Mesendoderm (in vitro differentiated cells): ENCODE results near the gene NOP53.

Experiments
- DNase-seq: peaks from one replicate; pipeline ENCODE4 v3.0.0; 2013
- H2AK5ac ChIP-seq: 2 replicates; pipeline ENCODE4 v1.6.1; 2013; ENCODE audit warnings: low read length, inconsistent platforms
- H2BK120ac ChIP-seq: 2 replicates; pipeline ENCODE4 v1.6.1; 2013; ENCODE audit warnings: low read depth, mild to moderate bottlenecking, low read length, moderate library complexity, mixed read lengths
- H2BK15ac ChIP-seq: replicated peaks from 2 replicates; pipeline ENCODE4 v1.6.1; 2013; ENCODE audit warnings: low read depth, mild to moderate bottlenecking, moderate library complexity
- H2BK5ac ChIP-seq: 2 replicates; pipeline ENCODE4 v1.6.1; 2013; ENCODE audit warnings: low read length, inconsistent platforms
- H3K18ac ChIP-seq: 2 replicates; pipeline ENCODE4 v1.6.1; 2013; ENCODE audit warnings: mild to moderate bottlenecking, low read length, mixed read lengths
- H3K23ac ChIP-seq: one replicate; pipeline ENCODE4 v1.6.1; 2013; ENCODE audit warnings: low read length
- H3K27ac ChIP-seq: 2 replicates; pipeline ENCODE4 v1.5.1; 2013; ENCODE audit warnings: low read depth, mild to moderate bottlenecking, inconsistent platforms, low read length, moderate library complexity
- H3K27me3 ChIP-seq: 2 replicates; pipeline ENCODE4 v1.6.1; 2013; ENCODE audit warnings: low read length, control low read depth, mild to moderate bottlenecking, inconsistent platforms; ENCODE audit not compliant: insufficient read depth, poor library complexity
- H3K36me3 ChIP-seq: 2 replicates; pipeline ENCODE4 v1.6.1; 2013; ENCODE audit warnings: low read length, inconsistent platforms; ENCODE audit not compliant: control insufficient read depth, insufficient read depth
- H3K4ac ChIP-seq: one replicate; pipeline ENCODE4 v1.6.1; 2013; ENCODE audit warnings: low read depth, mild to moderate bottlenecking, low read length, moderate library complexity
- H3K4me1 ChIP-seq: 2 replicates; pipeline ENCODE4 v1.6.1; 2013; ENCODE audit warnings: low read depth, low read length, inconsistent platforms; ENCODE audit not compliant: control insufficient read depth
- H3K4me2 ChIP-seq: 2 replicates; pipeline ENCODE4 v1.6.1; 2013; ENCODE audit warnings: low read length
- H3K4me3 ChIP-seq: 2 replicates; pipeline ENCODE4 v1.5.1; 2013; ENCODE audit warnings: mild to moderate bottlenecking, low read length
- H3K56ac ChIP-seq: one replicate; pipeline ENCODE4 v1.6.1; 2013; ENCODE audit warnings: low read length
- H3K79me1 ChIP-seq: 2 replicates; pipeline ENCODE4 v1.6.1; 2013; ENCODE audit warnings: low read length, inconsistent platforms
- H3K79me2 ChIP-seq: 2 replicates; pipeline ENCODE4 v1.6.1; 2013; ENCODE audit warnings: mild to moderate bottlenecking, low read length; ENCODE audit not compliant: control insufficient read depth, insufficient read depth
- H3K9ac ChIP-seq: 2 replicates; pipeline ENCODE4 v1.6.1; 2013; ENCODE audit warnings: low read length, inconsistent platforms
- H4K5ac ChIP-seq: one replicate; pipeline ENCODE4 v1.6.1; 2013; ENCODE audit warnings: low read length
- H4K8ac ChIP-seq: one replicate; pipeline ENCODE4 v1.6.1; 2013; ENCODE audit warnings: low read depth, mild to moderate bottlenecking, control low read depth, low read length, moderate library complexity
- WGBS: extraction: QIAGEN DNeasy Blood & Tissue Kit; methylation state at CpG from one replicate; pipeline ENCODE4 v1.1.7; 2013; ENCODE audit warnings: low lambda C conversion rate, missing lambda C conversion rate; ENCODE audit not compliant: insufficient coverage; ENCODE audit errors: extremely low coverage; 5-methylcytosine and 5-hydroxymethylcytosine counted together

NOP53 gene

DNA sequence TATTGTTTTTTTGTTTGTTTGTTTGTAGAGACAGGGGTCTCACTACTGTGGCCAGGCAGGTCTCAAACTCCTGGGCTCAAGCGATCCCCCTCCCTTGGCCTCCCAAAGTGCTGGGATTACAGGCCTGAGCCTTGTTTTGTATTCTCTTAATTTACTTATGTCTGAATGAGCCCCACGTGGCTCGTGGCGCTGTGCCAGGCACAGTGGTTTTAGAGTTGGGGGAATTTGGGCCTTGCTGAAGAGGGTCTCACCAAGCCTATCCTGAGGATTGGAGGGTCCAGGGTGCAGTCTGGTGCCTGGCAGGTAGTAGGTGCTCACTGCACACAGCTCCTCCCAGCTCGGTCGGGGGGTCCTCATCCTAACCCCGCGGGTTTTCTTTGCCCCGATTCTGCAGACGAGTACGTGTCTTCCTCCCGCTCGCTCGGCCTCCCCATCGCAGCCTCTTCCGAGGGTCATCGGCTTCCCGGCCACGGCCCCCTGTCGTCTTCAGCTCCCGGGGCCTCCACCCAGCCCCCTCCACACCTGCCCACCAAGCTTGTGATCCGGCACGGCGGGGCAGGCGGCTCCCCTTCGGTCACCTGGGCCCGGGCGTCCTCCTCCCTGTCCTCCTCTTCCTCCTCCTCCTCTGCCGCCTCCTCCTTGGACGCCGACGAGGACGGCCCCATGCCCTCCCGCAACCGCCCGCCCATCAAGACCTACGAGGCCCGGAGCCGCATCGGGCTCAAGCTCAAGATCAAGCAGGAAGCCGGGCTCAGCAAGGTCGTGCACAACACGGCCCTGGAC is 44.2 kb upstream of the NOP53 start:
- Histone ChIP-seq H4K8ac (no peak overlapping the region), H3K23ac (no peak overlapping the region), H2BK15ac (no peak overlapping the region), H3K4me1 (no peaks in the 10 kb centered on the region), H3K27me3 (no peaks in the 10 kb centered on the region), H3K27ac (no peak overlapping the region), H3K18ac (no peak overlapping the region), H3K4ac (no peak overlapping the region), H3K79me1 (no peaks in the 10 kb centered on the region), H4K5ac (no peak overlapping the region), H3K4me2 (no peak overlapping the region), H3K56ac (no peak overlapping the region), H2AK5ac (no peak overlapping the region), H3K9ac (no peak overlapping the region), H3K36me3 (peaks cover 5% of the 10 kb centered on the region), H3K79me2 (no peaks in the 10 kb centered on the region), H3K4me3 (no peak overlapping the region), H2BK120ac (no peak overlapping the region), H2BK5ac (no peak overlapping the region)
- no CpG with 5 or more reads among the region's 43 CpGs for WGBS
- no peak for DNase-seq

DNA sequence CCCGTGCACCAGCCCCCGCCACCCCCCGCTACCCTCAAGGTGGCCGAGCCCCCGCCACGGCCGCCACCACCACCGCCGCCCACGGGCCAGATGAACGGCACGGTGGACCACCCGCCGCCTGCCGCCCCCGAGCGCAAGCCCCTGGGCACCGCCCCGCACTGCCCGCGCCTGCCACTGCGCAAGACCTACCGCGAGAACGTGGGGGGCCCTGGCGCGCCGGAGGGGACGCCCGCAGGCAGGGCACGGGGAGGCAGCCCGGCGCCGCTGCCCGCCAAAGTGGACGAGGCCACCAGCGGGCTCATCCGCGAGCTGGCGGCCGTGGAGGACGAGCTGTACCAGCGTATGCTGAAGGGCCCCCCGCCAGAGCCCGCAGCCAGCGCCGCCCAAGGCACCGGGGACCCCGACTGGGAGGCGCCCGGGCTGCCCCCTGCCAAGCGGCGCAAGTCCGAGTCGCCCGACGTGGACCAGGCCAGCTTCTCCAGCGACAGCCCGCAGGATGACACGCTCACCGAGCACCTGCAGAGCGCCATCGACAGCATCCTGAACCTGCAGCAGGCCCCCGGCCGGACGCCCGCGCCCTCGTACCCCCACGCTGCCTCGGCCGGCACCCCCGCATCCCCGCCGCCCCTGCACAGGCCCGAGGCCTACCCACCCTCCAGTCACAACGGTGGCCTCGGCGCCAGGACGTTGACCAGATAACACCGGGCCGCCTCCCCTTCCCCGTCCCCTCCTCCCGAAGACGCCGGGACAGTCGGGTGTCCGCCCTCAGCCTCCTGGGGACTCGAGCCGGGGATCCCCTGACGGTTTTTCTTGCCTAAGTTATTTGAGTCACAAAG is 43.4 kb upstream of the NOP53 start:
- H4K5ac ChIP-seq = no peak overlapping the region
- no peak overlapping the region for H3K18ac ChIP-seq
- no peak overlapping the region for H2BK5ac ChIP-seq
- H3K27me3 ChIP-seq = no peaks in the 10 kb centered on the region
- H3K56ac ChIP-seq = no peak overlapping the region
- H2BK120ac ChIP-seq = no peak overlapping the region
- H2BK15ac ChIP-seq = no peak overlapping the region
- H3K23ac ChIP-seq = no peak overlapping the region
- no peaks in the 10 kb centered on the region for H3K4me1 ChIP-seq
- WGBS = no CpG with 5 or more reads among the region's 91 CpGs
- no peak overlapping the region for H4K8ac ChIP-seq
- no peaks in the 10 kb centered on the region for H3K79me2 ChIP-seq
- no peak overlapping the region for H3K4me3 ChIP-seq
- H3K27ac ChIP-seq = no peak overlapping the region
- no peak overlapping the region for H3K4me2 ChIP-seq
- H3K9ac ChIP-seq = no peak overlapping the region
- H3K4ac ChIP-seq = no peak overlapping the region
- H3K36me3 ChIP-seq = peaks cover 5% of the 10 kb centered on the region
- H2AK5ac ChIP-seq = no peak overlapping the region
- H3K79me1 ChIP-seq = no peaks in the 10 kb centered on the region
- no peak for DNase-seq

DNA sequence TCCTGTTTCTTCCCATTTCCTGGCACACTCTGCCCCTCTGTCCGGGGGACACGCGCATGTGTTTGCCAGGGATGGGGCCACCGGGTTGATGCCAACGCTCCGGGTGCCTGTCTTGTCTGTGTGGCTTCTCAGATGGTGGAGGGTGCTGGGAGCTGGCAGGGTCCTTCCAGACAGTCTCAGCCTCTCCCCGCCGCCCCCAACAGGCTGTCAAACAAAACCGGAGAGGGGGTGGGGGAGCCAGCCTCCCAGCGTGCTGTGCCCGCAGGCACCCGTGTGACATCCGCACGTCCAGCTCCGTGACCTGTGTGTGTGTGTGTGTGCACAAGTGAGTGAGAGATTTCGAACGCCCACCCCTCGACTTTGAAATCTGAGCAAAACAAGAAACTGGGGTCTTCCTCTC is 42.7 kb upstream of the NOP53 start:
- no peak overlapping the region for H3K56ac ChIP-seq
- H3K36me3 ChIP-seq = peaks cover 5% of the 10 kb centered on the region
- H3K4me3 ChIP-seq = no peak overlapping the region
- no peak overlapping the region for H3K4me2 ChIP-seq
- no peak overlapping the region for H3K18ac ChIP-seq
- no peak for DNase-seq
- no peak overlapping the region for H3K27ac ChIP-seq
- H4K5ac ChIP-seq = no peak overlapping the region
- H2BK15ac ChIP-seq = no peak overlapping the region
- H3K4me1 ChIP-seq = no peaks in the 10 kb centered on the region
- WGBS = no CpG with 5 or more reads among the region's 18 CpGs
- H3K4ac ChIP-seq = no peak overlapping the region
- no peak overlapping the region for H4K8ac ChIP-seq
- no peaks in the 10 kb centered on the region for H3K27me3 ChIP-seq
- H2BK5ac ChIP-seq = no peak overlapping the region
- H2BK120ac ChIP-seq = no peak overlapping the region
- no peaks in the 10 kb centered on the region for H3K79me2 ChIP-seq
- no peaks in the 10 kb centered on the region for H3K79me1 ChIP-seq
- H3K23ac ChIP-seq = no peak overlapping the region
- H2AK5ac ChIP-seq = no peak overlapping the region
- no peak overlapping the region for H3K9ac ChIP-seq

DNA sequence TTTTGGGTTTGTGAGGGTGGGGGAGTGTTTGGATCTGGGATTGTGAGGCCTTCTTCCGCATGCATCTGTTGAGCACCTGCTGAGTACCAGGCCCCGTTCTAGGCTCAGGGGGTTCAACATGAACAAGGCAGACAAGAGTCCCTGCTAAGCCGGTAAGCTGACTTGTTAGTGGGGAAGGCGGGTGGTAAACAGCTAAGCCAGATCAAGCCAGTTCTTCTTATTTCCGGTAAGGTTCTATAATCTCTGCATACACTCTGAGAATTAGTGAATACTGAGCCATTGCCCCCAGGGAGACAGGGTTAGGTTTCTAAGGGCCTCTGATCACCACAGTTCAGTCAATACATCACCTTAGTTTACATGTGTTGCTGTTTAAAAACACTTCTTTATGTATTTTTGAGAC is 42.0 kb upstream of the NOP53 start:
- H3K23ac ChIP-seq = no peak overlapping the region
- H3K36me3 ChIP-seq = peaks cover 5% of the 10 kb centered on the region
- H3K18ac ChIP-seq = no peak overlapping the region
- H3K56ac ChIP-seq = no peak overlapping the region
- H4K8ac ChIP-seq = no peak overlapping the region
- no peaks in the 10 kb centered on the region for H3K27me3 ChIP-seq
- H2BK120ac ChIP-seq = no peak overlapping the region
- H2BK5ac ChIP-seq = no peak overlapping the region
- H3K4me2 ChIP-seq = no peak overlapping the region
- no peak overlapping the region for H2AK5ac ChIP-seq
- H3K4me1 ChIP-seq = no peaks in the 10 kb centered on the region
- no peak overlapping the region for H3K9ac ChIP-seq
- no peak for DNase-seq
- H2BK15ac ChIP-seq = no peak overlapping the region
- no CpG with 5 or more reads among the region's 5 CpGs for WGBS
- no peak overlapping the region for H3K27ac ChIP-seq
- H3K4me3 ChIP-seq = no peak overlapping the region
- no peaks in the 10 kb centered on the region for H3K79me2 ChIP-seq
- H3K4ac ChIP-seq = no peak overlapping the region
- no peak overlapping the region for H4K5ac ChIP-seq
- no peaks in the 10 kb centered on the region for H3K79me1 ChIP-seq

DNA sequence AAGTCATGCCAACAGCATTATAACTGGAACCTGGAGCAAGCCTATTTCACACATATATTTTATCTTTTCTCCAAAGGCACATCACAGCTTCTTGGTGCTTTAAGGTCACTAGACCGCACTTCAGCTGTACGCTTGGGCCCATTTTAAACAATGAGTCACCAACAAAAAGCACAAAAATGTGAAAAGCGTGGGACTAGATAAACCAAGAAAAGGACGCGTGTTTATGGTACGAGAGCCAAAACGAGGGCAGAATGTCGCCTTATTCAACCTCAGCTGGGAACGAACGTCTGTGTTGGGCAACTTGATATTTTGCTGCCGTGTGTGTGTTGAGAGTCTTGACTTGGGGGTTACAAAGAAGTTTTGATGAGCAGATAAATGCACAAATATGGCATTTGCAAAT is 41.3 kb upstream of the NOP53 start:
- no CpG with 5 or more reads among the region's 11 CpGs for WGBS
- Histone ChIP-seq H3K9ac (no peak overlapping the region), H2BK5ac (no peak overlapping the region), H3K4me1 (no peaks in the 10 kb centered on the region), H3K4ac (no peak overlapping the region), H2AK5ac (no peak overlapping the region), H3K79me2 (no peaks in the 10 kb centered on the region), H3K18ac (no peak overlapping the region), H3K4me2 (no peak overlapping the region), H3K23ac (no peak overlapping the region), H2BK15ac (no peak overlapping the region), H4K8ac (no peak overlapping the region), H3K56ac (no peak overlapping the region), H3K79me1 (no peaks in the 10 kb centered on the region), H3K27me3 (no peaks in the 10 kb centered on the region), H3K4me3 (no peak overlapping the region), H3K36me3 (peaks cover under 1% of the 10 kb centered on the region), H2BK120ac (no peak overlapping the region), H4K5ac (no peak overlapping the region), H3K27ac (no peak overlapping the region)
- DNase-seq = no peak
